HG03039 (cell line): ENCODE data around the gene ZNF613.
"Not testable (repeated sequence)": the region's sequence is repeated elsewhere in the genome, so short reads cannot be mapped to it uniquely, and the experiment has no call there.

Source experiments
- ATAC-seq: cut with Tn5 transposase; IDR thresholded peaks from one replicate; pipeline ENCODE4 v1.9.1; 2021; ENCODE audit warnings: mild to moderate bottlenecking, moderate library complexity; ENCODE audit not compliant: unreplicated experiment

ZNF613 gene

DNA sequence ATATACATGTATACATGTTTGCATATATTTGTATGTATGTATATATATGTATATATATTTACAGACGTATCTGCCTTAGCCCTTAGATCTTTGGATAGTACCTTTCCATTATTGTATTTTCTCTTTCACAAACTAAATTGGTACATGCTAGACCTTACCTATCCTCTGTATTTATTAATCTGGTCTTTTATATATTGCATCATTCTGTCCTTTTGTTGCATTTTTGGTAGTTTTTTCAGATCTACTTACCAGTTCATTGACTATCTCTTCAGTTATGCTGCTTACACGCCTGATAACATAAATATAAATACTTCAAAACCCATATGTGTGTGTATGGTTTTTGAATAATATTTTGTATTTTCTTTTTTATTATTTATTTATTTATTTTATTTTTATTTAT is 11.7 kb downstream of the ZNF613 start:
- no peak for ATAC-seq

DNA sequence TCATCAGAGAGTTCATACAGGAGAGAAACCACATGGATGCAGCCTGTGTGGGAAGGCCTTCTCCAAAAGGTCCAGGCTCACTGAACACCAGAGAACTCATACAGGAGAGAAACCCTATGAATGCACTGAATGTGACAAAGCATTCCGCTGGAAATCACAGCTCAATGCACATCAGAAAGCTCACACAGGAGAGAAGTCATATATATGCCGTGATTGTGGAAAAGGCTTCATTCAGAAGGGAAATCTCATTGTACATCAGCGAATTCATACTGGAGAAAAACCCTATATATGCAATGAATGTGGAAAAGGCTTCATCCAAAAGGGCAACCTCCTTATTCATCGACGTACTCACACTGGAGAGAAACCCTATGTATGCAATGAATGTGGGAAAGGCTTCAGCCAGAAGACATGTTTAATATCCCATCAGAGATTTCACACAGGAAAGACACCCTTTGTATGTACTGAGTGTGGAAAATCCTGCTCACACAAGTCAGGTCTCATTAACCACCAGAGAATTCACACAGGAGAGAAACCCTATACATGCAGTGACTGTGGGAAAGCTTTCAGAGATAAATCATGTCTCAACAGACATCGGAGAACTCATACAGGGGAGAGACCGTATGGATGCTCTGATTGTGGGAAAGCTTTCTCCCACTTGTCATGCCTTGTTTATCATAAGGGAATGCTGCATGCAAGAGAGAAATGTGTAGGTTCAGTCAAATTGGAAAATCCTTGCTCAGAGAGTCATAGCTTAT is 17.7 kb downstream of the ZNF613 start:
- no peak for ATAC-seq

DNA sequence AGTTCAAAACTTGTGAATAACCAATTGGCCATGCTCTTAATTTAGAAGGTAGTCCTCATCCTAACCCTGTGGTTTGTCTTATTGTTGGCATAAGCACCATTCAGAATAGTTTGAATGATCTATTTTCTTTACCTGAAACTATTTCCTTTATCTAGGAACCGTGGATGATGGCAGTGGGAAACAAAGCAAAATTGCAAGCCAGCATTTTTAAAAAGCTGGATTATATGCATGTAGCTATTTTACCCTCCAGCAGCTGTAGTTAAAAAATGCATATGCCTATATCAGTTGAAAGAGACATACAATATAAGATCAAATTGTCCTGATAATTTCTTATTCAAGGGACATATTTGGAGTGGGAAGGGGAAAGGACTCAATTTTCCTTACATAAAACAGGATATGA is 19.3 kb downstream of the ZNF613 start:
- ATAC-seq, result no peak

DNA sequence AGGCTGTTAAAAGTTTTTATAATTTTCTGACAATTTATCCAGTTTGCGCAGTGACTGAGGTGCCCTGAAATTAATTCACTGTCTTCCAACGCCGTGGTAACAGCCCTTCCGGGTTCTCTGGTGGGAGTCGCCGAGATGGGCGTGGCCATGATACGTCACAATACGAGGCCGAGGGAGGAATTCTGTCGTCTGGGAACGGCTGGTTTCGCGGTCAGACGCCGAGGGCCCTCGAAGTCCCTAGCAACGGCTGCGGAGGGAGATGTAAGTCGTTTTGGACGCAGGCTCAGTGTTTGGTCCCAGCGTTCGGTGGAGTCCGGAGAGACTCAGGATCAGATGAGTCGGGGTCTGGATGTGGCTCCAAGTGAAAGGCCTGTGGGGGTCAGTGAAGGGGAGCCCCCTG is 21.7 kb downstream of the ZNF613 start:
- ATAC-seq, result no peak

DNA sequence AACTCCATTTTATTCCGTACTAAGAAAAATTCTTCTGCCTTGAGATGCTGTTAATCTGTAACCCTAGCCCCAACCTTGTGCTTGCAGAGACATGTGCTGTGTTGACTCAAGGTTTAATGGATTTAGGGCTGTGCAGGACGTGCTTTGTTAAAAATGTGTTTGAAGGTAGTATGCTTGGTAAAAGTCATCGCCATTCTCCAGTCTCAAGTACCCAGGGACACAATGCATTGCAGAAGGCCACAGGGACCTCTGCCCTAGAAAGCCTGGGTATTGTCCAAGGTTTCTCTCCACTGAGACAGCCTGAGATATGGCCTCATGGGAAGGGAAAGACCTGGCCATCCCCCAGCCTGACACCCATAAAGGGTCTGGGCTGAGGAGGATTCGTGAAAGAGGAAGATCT is 30.6 kb downstream of the ZNF613 start:
- ATAC-seq, result not testable (repeated sequence)

DNA sequence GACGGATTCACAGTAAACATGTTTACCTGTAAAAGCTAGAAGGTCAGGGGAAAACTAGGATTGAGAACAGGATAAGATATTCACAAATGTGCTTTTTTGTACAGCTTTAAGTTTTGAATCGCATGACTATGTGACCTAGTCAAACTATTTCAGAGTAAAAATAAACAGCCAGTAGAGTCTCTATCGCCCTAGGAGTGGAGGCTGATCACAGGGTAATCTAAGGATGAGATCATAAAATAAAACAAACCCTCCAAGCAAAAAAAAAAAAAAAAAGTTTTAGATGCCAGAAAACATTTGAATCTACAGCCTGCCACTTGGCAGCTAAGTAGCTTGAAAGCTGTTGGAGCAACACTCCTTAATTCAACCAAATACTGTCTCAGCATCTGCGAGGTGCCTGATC is 32.5 kb downstream of the ZNF613 start:
- ATAC-seq, result no peak

DNA sequence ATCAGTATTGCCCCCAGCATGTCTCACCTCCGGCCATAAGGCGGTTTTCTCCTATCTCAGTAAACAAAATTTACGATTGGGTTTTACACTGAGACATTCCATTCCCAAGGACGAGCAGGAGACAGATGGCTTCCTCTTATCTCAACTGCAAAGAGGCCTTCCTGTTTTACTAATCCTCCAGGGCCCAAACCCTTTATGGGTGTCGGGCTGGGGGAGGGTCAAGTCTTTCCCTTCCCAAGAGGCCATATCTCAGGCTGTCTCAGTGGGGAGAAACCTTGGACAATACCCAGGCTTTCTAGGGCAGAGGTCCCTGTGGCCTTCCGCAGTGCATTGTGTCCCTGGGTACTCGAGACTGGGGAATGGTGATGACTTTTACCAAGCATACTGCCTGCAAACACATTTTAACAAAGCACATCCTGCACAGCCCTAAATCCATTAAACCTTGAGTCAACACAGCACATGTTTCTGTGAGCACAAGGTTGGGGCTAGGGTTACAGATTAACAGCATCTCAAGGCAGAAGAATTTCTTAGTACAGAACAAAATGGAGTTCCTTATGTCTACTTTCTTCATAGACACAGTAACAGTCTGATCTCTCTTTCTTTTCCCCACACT is 33.5 kb downstream of the ZNF613 start:
- not testable (repeated sequence) for ATAC-seq

DNA sequence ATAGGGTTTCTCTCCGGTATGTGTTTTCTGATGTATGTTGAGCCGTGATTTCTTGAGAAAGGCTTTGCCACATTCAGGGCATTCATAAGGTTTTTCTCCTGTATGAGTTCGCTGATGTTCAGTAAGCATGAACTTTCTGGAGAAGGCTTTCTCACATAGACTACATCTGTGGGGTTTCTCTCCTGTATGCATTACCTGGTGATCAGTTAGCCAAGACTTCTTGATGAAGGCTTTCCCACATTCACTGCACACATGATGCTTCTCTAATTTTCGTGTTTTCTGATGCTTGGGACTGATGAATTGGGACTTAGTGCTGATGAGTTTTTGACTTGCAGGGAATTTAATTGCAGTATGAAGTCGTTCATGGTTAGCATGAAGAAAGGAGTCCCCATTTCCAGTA is 38.3 kb downstream of the ZNF613 start:
- ATAC-seq, result no peak

DNA sequence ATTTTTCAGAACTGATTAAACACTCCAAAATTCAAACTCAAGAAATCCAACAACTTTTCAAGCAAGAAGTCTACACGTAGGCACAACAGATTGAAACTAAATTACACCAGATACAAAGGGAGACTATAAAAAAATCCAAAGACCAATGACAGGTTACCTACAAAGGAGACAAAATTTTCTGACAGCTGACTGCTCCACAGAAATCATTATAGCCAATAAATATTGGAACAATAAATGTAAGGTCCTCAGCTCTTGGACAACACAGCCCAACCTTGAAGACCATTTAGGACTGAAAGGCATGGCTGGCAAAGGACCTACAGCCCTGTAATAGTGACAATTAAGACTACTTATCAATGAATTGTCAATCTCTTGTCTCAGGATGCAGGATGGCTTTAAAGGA is 43.4 kb downstream of the ZNF613 start:
- ATAC-seq, result no peak

DNA sequence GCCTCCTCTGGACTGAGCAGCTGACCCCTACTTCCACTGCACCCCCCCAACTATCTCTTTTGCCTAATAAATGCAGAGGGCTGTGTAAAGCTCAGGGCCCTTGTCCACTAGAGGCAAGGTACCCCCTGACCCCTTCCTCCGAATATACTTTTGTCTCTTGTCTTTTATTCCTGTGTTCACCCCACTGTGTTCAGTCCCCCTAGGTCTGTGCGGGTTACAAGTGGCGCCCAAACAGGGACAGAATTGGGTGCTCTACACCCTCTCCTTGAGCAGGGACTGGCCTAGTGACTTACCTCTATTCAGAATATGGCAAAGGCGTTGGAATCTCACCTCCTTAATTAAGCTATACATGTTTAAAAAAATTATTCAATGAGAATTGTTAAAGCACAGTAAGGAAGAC is 44.4 kb downstream of the ZNF613 start:
- ATAC-seq, result no peak

DNA sequence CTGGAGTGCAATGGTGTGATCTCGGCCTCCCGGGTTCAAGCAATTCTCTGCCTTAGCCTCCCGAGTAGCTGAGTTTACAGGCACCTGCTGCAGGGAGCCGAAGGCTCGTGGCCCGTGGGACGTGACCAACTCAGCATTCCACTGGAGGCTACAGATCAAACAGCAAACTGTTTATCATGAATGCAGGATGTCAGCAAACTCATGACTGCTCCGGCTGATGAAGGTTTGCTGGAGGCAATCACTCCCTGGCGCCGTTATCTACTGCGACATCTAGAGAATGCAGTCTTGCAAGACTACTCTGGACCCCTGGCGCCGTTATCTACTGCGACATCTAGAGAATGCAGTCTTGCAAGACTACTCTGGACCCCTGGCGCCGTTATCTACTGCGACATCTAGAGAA is 48.5 kb downstream of the ZNF613 start:
- ATAC-seq, result not testable (repeated sequence)

DNA sequence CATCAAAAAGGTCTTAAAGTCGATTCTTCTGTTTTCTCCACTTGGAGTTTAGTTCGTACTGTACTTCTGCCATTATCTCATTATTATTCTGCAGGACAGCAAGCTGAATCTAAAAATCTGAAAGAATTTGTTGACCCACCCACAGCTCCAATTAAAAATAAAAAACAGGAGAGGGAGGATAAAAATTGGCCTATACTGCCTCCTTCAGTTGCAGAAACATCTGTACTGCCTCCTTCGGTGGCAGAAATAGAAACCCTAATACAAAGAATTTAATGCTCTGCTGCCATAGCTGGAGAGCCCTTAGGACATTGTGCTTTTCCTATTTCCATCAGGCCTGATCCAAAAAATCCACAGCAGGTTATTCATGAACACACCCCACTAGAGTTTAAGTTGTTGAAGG is 49.6 kb downstream of the ZNF613 start:
- ATAC-seq, result no peak

DNA sequence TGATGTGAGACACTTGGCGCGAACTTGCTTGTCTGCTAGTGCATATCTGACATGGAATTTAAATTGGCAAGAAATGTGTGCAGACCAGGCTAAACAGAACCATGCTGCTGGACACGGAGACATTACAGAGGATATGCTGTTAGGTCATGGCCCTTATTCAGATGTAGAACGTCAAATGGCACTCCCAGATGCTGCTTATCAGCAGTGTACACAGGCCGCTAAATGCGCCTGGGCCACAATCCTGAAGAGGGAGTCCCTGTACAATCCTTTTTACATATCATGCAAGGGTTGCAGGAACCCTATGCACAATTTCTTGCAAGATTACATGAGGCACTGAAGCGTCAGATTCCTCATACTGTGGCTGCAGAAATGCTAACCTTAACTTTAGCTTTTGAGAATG is 50.1 kb downstream of the ZNF613 start:
- ATAC-seq, result no peak

DNA sequence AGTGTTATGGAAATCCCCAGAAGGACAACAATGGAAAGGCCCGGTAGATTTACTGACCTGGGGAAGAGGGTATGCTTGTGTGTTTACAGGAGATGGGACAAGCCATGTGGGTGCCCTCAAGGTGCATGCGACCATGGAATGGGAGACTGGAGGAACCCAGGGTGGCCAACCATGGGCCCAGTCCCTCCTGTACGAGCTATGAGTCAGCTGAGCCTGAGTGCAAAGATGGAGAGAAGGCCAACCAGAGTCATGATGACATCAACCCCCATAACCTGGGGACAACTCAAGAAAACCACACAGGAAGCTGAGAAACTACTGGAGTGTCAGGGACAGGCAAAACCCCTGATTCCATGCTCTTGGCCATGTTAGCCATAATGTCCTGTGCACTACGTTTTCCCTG is 51.6 kb downstream of the ZNF613 start:
- no peak for ATAC-seq

DNA sequence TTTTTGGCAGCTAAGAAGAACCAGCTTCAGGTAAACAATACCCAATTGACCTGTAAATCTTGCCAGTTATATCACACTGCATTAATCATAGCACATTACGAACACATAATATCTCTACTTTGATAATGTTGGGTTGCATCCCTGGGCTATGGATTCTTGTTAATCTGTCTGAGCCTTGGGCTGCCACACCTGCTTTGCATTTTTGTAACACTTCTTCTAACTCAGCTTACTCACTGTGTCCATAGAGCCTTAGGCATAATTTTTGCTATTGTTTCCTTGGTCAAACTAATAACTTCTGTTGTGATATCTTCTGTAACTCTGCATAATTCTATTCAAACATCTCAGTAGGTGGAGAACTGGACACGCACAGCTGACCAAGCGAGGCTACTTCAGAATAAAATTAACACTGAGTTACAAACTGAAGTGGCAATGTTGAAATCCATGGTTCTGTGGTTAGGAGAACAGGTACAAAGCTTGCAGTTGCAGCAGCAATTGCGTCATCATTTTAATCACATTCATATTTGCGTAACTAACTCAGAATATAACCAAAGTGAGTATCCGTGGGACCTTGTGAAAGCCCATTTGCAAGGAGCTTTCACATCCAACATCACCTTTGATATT is 53.0 kb downstream of the ZNF613 start:
- ATAC-seq, result no peak

DNA sequence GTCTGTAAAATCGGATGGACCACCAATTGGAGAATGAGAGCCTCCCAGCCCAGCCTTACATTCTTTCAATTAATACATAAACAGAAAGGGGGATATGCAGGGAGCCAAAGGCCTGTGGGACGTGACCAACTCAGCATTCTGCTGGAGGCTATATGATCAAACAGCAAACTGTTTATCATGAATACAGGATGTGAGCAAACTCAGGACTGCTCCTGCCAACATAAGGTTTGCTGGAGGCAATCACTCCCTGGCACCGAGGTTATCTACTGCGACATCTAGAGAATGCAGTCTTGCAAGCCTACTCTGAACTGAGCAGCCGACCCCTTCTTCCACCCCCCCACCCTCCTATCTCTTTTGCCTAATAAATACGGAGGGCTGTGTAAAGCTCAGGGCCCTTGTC is 53.7 kb downstream of the ZNF613 start:
- not testable (repeated sequence) for ATAC-seq

DNA sequence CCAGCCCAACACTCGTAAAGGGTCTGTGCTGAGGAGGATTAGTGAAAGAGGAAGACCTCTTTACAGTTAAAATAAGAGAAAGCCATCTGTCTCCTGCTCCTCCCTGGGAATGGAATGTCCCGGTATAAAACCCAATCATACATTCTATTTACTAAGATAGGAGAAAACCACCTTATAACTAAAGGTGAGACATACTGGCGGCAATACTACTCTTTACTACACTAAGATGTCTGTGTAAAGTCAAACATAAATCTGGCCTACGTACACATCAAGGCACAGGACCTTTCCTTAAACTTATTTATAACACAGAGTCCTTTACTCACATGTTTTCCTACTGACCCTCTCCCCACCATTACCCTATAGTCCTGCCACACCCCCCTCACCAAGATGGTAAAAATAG is 56.1 kb downstream of the ZNF613 start:
- no peak for ATAC-seq

DNA sequence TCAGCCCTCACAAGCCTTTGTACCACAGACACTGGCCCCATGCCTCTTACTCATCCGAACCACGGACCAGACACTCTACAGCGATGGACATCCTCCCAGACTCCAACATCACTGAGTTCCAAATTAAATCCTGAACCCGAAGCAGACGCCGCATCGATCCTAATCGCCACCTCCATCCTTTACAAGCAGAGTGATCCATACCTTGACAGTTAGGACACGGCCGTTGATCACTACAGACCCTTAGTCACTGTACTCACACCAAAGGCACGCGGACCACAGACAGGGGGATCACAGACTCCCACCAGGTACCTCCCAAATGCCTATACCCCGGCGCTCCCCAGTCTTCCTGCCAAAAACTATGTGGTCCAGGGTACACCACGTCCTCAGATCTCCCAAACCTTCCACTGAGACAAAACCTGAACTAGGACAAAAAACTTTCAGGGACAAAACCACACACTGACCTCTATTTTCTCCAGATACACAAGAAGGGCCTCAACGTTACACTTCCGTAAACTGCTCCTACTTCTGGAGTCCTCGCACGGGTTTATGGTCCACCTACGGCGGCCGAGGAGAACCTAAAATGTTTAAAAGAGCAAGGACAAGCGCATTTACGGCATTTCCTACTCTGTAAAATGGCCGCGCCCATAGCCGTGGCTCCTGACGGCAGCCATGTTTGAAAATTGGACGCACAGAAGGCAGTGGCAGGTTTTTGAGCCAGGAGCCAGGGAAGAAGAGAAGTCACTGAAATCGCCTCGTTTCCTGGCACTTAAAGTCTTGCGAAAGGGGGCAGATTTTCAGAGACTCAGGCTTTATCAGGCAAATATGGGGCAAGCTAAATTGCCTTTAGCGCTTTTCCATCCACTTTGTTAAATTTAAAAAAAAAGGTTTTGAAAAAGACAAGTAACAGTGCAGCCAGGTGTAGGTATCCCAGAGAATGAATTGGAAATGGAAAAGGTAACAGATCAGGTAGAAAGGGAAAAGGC is 59.3 kb downstream of the ZNF613 start, which contains the start of gene ZNF350:
Gene ZNF350 (minus strand): TSS at position 532 of the 983 bp plus-strand sequence. CDS start 12,480 bp downstream, outside the sequence.
- peak; percentile 89 for ATAC-seq

DNA sequence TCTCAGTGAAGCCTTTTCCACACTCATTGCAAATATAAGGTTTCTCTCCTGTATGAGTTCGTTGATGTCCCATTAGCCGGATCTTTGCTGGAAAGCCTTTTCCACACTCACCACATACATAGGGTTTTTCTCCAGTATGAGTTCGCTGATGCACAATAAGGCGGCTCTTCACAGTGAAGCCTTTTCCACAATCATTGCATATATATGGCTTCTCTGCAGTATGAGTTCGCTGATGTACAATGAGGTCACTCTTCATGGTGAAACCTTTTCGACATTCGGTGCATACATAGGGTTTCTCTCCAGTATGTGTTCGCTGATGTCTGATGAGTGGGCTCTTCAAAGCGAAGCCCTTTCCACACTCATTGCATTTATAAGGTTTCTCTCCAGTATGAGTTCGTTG is 66.2 kb downstream of the ZNF613 start:
- ATAC-seq, result no peak

DNA sequence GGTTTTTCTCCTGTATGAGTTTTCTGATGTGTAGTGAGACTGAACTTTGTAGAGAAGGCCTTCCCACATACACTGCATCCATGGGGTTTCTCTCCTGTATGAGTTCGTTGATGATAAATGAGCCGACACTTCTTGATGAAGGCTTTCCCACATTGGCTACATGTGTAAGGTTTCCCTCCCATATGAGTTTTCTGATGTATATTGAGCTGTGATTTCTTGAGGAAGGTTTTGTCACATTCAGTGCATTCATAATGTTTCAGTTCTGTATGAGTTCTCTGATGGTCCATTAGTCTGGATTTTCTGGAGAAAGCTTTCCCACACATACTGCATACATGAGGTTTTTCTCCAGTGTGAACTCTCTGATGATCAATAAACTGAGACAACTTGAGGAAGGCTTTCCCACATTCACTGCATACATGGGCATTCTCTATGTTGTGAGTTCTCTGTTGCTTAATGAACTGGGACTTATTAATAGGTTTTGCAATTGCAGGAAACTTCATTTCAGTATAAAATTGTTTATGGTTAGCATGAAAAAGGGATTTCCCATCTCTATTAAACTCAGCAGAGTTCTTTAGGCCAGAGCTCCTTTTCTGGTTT is 66.9 kb downstream of the ZNF613 start:
- no peak for ATAC-seq
